ENCODE results near the gene PLCB4.

PLCB4 gene

GRCh38 chr20:9143926-9144325 lies 75.0 kb downstream of the PLCB4 start:
- H3K27ac ChIP-seq = no peak overlapping the region
- no peaks in the 10 kb centered on the region for H3K36me3 ChIP-seq
- no peak overlapping the region for H3K4me3 ChIP-seq (ENCODE audit: low read depth, low read length)
- TF ChIP-seq CTCF (IDR thresholded peaks at IDR 0.05; ENCODE audit: low read depth, low read length) = no peak
- no peaks in the 10 kb centered on the region for H3K27me3 ChIP-seq (ENCODE audit: insufficient read depth, low read depth, severe bottlenecking)
- no peaks in the 10 kb centered on the region for H3K9me3 ChIP-seq (ENCODE audit: severe bottlenecking)
- no peak for DNase-seq

DNA sequence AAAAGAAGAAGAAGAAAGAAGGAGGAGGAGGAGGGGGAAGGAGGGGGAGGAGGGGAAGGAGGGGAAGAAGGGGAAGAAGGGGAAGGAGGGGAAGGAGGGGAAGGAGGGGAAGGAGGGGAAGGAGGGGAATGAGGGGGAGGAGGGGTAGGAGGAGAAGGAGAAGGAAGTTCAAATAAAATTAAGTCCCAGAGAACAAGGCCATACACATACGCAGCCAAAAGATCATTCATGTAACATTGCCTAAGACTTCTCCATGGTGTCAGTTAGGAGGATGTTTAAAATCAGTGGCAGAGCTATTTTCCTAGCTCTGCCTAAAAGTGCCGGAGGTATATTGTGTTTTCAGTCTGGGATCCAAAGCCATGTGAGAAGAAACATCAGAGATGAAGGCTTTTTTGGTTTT lies 75.8 kb downstream of the PLCB4 start:
- Histone ChIP-seq H3K4me3 (ENCODE audit: low read depth, low read length) (no peak overlapping the region), H3K9me3 (ENCODE audit: severe bottlenecking) (no peaks in the 10 kb centered on the region)
- no peak for TF ChIP-seq CTCF (IDR thresholded peaks at IDR 0.05; ENCODE audit: low read depth, low read length)

DNA sequence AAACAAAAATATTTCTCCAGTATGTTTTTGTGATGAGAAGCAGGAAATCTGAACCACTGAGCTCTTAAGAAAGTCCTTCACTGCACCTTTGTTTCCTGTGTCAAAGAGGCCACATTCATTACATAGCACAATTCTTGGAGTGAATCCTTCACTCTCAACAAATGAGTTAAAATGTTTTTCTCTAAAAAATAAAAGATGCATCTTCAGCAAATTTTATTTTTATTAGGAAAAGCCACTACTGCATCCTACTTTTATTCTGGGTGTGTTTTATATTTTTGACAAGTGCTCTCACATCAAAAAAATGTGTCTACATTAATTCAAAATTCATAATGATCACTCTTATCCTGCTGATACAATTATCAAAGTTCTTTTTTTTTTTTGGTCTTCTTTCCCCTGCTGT lies 76.3 kb downstream of the PLCB4 start:
- Histone ChIP-seq H3K9me3 (ENCODE audit: severe bottlenecking) (no peaks in the 10 kb centered on the region), H3K27me3 (ENCODE audit: insufficient read depth, low read depth, severe bottlenecking) (no peaks in the 10 kb centered on the region), H3K27ac (no peak overlapping the region), H3K4me3 (ENCODE audit: low read depth, low read length) (no peak overlapping the region), H3K36me3 (no peaks in the 10 kb centered on the region)
- TF ChIP-seq CTCF (IDR thresholded peaks at IDR 0.05; ENCODE audit: low read depth, low read length) = no peak
- no peak for DNase-seq

More for the DNA sequence above, 75.8 kb downstream of the PLCB4 start:
- no peaks in the 10 kb centered on the region for H3K27me3 ChIP-seq (ENCODE audit: insufficient read depth, low read depth, severe bottlenecking)
- H3K27ac ChIP-seq = no peak overlapping the region
- H3K36me3 ChIP-seq = no peaks in the 10 kb centered on the region
- no peak for DNase-seq

- Histone ChIP-seq H3K4me3 (ENCODE audit: low read depth, low read length) (no peak overlapping the region), H3K27ac (no peak overlapping the region), H3K9me3 (ENCODE audit: severe bottlenecking) (no peaks in the 10 kb centered on the region), H3K36me3 (no peaks in the 10 kb centered on the region), H3K27me3 (ENCODE audit: insufficient read depth, low read depth, severe bottlenecking) (no peaks in the 10 kb centered on the region)
- no peak for DNase-seq
- no peak for TF ChIP-seq CTCF (IDR thresholded peaks at IDR 0.05; ENCODE audit: low read depth, low read length)
These were observed 77.8 kb downstream of the PLCB4 start for GRCh38 chr20:9146649-9147048.

DNA sequence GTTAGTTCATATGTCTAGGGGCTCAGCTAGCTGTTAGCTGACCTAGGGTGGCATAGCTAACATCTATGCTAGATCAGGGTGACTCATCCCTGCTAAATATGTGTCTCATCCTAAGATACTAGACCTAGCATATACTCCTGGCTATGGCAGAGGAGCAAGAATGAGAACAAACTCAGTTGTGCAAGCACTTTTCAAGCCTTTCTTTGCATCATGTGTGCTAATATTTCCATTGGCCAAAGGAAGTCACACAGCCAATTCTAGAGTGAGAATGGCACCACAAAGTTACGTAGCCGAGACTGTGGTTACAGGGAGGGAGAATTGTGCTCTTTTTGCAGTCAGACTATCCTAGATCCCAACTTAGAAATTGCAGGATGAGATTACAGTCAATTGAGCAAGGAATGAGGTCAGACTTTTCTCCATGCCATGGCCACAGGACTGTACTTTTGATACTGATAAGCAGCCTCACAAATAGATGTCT lies 78.7 kb downstream of the PLCB4 start:
- no peak for DNase-seq
- H3K27me3 ChIP-seq (ENCODE audit: insufficient read depth, low read depth, severe bottlenecking) = no peaks in the 10 kb centered on the region
- no peak overlapping the region for H3K4me3 ChIP-seq (ENCODE audit: low read depth, low read length)
- no peaks in the 10 kb centered on the region for H3K36me3 ChIP-seq
- no peaks in the 10 kb centered on the region for H3K9me3 ChIP-seq (ENCODE audit: severe bottlenecking)
- TF ChIP-seq CTCF (IDR thresholded peaks at IDR 0.05; ENCODE audit: low read depth, low read length) = no peak
- no peak overlapping the region for H3K27ac ChIP-seq

DNA sequence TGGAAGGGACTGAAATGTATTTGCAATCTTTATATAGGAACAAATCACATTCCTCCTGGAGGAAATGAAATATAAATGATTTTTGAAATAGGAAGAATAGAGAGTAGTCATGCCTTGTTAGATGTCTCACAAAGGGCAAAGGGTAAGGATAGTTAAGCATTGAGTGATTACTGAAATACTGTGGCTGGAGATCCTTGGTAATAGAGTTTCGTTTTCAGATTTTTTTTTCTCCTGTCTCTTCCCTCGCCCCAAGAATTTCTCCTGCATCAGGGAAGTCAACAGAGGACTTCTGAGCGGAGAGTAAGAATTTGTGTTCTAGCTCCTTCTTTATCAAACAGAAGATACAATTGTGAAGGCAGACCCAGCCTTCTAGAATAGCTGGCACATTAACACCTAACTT lies 79.4 kb downstream of the PLCB4 start:
- no peaks in the 10 kb centered on the region for H3K27me3 ChIP-seq (ENCODE audit: insufficient read depth, low read depth, severe bottlenecking)
- no peak overlapping the region for H3K4me3 ChIP-seq (ENCODE audit: low read depth, low read length)
- TF ChIP-seq CTCF (IDR thresholded peaks at IDR 0.05; ENCODE audit: low read depth, low read length) = no peak
- no peak overlapping the region for H3K27ac ChIP-seq
- H3K9me3 ChIP-seq (ENCODE audit: severe bottlenecking) = no peaks in the 10 kb centered on the region
- no peak for DNase-seq
- no peaks in the 10 kb centered on the region for H3K36me3 ChIP-seq
